ENCODE results near the gene WDR48. TPM values are rescaled to one million over a fixed set of nuclear protein-coding genes. Genes with fewer than 3 reads are reported as not detected.

WDR48 gene
- total and polyA plus RNA-seq, 2 experiments from 2014 or later, result 27.2 to 54.3 TPM

- no peaks in the 10 kb centered on the region for H3K36me3 Mint-ChIP-seq (ENCODE audit: low read depth)
- Histone ChIP-seq H3K79me2 (replicated peaks; ENCODE audit: insufficient read depth) (no peaks in the 10 kb centered on the region), H3F3A (replicated peaks; ENCODE audit: low read depth) (no peaks in the 10 kb centered on the region), H3K4me2 (no peak overlapping the region), H3K4me3 (no peak overlapping the region), H3K9me2 (ENCODE audit: insufficient read depth) (no peaks in the 10 kb centered on the region), H2AFZ (no peak overlapping the region), H3K4me1 (ENCODE audit: insufficient read depth) (no peaks in the 10 kb centered on the region), H3K27me3 (ENCODE audit: insufficient read depth) (no peaks in the 10 kb centered on the region), H3K36me3 (ENCODE audit: insufficient read depth) (no peaks in the 10 kb centered on the region), H3K27ac (ENCODE audit: low read depth) (no peak overlapping the region), H4K20me1 (replicated peaks; ENCODE audit: insufficient read depth) (no peaks in the 10 kb centered on the region)
- H3K27me3 Mint-ChIP-seq (ENCODE audit: insufficient read depth, low read depth, poor library complexity), result no peaks in the 10 kb centered on the region
- no peak for TF ChIP-seq ZNF331 (CRISPR knock-in tag; IDR thresholded peaks at IDR 0.05; ENCODE audit: low read depth)
- TF ChIP-seq JUNB (IDR thresholded peaks at IDR 0.05; ENCODE audit: unreplicated experiment), result no peak
- TF ChIP-seq CTCF (conservative IDR thresholded peaks at IDR 0.05; ENCODE audit: low read depth in 2 of 2), result no peak
- no peak for TF ChIP-seq EZH2phosphoT487 (IDR thresholded peaks at IDR 0.05; ENCODE audit: unreplicated experiment)
- no peak for TF ChIP-seq STAT1 (IDR thresholded peaks at IDR 0.05; ENCODE audit: unreplicated experiment)
- TF ChIP-seq, protein P1, sequence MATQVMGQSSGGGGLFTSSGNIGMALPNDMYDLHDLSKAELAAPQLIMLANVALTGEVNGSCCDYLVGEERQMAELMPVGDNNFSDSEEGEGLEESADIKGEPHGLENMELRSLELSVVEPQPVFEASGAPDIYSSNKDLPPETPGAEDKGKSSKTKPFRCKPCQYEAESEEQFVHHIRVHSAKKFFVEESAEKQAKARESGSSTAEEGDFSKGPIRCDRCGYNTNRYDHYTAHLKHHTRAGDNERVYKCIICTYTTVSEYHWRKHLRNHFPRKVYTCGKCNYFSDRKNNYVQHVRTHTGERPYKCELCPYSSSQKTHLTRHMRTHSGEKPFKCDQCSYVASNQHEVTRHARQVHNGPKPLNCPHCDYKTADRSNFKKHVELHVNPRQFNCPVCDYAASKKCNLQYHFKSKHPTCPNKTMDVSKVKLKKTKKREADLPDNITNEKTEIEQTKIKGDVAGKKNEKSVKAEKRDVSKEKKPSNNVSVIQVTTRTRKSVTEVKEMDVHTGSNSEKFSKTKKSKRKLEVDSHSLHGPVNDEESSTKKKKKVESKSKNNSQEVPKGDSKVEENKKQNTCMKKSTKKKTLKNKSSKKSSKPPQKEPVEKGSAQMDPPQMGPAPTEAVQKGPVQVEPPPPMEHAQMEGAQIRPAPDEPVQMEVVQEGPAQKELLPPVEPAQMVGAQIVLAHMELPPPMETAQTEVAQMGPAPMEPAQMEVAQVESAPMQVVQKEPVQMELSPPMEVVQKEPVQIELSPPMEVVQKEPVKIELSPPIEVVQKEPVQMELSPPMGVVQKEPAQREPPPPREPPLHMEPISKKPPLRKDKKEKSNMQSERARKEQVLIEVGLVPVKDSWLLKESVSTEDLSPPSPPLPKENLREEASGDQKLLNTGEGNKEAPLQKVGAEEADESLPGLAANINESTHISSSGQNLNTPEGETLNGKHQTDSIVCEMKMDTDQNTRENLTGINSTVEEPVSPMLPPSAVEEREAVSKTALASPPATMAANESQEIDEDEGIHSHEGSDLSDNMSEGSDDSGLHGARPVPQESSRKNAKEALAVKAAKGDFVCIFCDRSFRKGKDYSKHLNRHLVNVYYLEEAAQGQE (IDR thresholded peaks at IDR 0.05; ENCODE audit: unreplicated experiment), result no peak
- TF ChIP-seq ZNF114 (CRISPR knock-in tag; IDR thresholded peaks at IDR 0.05), result no peak
- no peak for TF ChIP-seq NANOG (IDR thresholded peaks at IDR 0.05; ENCODE audit: borderline replicate concordance)
- no peaks in the 10 kb centered on the region; the same call in 2 of the 3 replicates for H3K4me1 Mint-ChIP-seq
- H3K4me3 Mint-ChIP-seq, result no peak overlapping the region
- H3K27ac Mint-ChIP-seq, result no peak overlapping the region
- ATAC-seq (no peak), DNase-seq (ENCODE audit: low spot score) (no peak)
- no peaks in the 10 kb centered on the region; the same call in 2 of the 3 replicates for H3K9me3 Mint-ChIP-seq
Measured at GRCh38 chr3:39115870-39116269, 64.1 kb downstream of the WDR48 start.

- Mint-ChIP-seq H3K27me3 (ENCODE audit: insufficient read depth, low read depth, poor library complexity) (no peaks in the 10 kb centered on the region), H3K36me3 (ENCODE audit: low read depth) (no peaks in the 10 kb centered on the region; the same call in 2 of the 3 replicates), H3K27ac (no peak overlapping the region), H3K4me3 (no peak overlapping the region), H3K4me1 (no peaks in the 10 kb centered on the region), H3K9me3 (no peaks in the 10 kb centered on the region)
- no peak overlapping the region for H3K27ac ChIP-seq (ENCODE audit: low read depth)
- H2AFZ ChIP-seq, result no peak overlapping the region
- no peak overlapping the region for H3K4me2 ChIP-seq
- H3F3A ChIP-seq (replicated peaks; ENCODE audit: low read depth), result no peaks in the 10 kb centered on the region
- H3K4me1 ChIP-seq (ENCODE audit: insufficient read depth), result no peaks in the 10 kb centered on the region
- H3K79me2 ChIP-seq (replicated peaks; ENCODE audit: insufficient read depth), result no peaks in the 10 kb centered on the region
- ATAC-seq (no peak), DNase-seq (ENCODE audit: low spot score) (no peak)
- H3K27me3 ChIP-seq (ENCODE audit: insufficient read depth), result no peaks in the 10 kb centered on the region
- no peaks in the 10 kb centered on the region for H3K36me3 ChIP-seq (ENCODE audit: insufficient read depth)
- H3K9me2 ChIP-seq (ENCODE audit: insufficient read depth), result no peaks in the 10 kb centered on the region
- no peak overlapping the region for H3K4me3 ChIP-seq
- H4K20me1 ChIP-seq (replicated peaks; ENCODE audit: insufficient read depth), result no peaks in the 10 kb centered on the region
- TF ChIP-seq ZNF331 (CRISPR knock-in tag; IDR thresholded peaks at IDR 0.05; ENCODE audit: low read depth) (no peak), NANOG (IDR thresholded peaks at IDR 0.05; ENCODE audit: borderline replicate concordance) (no peak), JUNB (IDR thresholded peaks at IDR 0.05; ENCODE audit: unreplicated experiment) (no peak), ETS1 (IDR thresholded peaks at IDR 0.05) (no peak), EZH2phosphoT487 (IDR thresholded peaks at IDR 0.05; ENCODE audit: unreplicated experiment) (no peak), EZH2 (IDR thresholded peaks at IDR 0.05; ENCODE audit: low read depth, unreplicated experiment) (no peak)
Measured at GRCh38 chr3:39118079-39118478, 66.3 kb downstream of the WDR48 start.

Measured in GM23338 (cell line).